ENCODE data around the gene TAS2R13. TPM values are rescaled to one million over a fixed set of nuclear protein-coding genes. Genes with fewer than 3 reads are reported as not detected.

The TAS2R13 gene, protein sequence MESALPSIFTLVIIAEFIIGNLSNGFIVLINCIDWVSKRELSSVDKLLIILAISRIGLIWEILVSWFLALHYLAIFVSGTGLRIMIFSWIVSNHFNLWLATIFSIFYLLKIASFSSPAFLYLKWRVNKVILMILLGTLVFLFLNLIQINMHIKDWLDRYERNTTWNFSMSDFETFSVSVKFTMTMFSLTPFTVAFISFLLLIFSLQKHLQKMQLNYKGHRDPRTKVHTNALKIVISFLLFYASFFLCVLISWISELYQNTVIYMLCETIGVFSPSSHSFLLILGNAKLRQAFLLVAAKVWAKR
- total RNA-seq: 5.2 TPM in 1 of 2 replicates, not detected in the other

DNA sequence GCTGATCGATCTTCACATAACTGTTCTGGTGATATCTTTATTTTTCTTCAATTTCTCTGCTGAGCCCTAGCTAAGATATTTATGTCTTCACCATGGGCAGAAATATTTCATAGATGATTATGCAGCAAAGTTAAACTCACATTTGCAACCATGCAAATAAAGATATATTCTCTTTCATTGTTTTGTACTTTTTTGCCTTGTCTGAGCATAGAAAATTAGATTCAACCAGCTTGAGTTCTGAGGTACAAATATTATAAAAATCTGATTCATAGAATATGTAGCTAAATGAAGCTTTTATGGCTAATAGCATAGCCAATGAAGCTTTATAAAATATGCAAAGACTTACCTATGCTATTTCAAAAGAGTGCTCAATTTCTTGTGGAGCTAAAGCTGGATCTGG, at the start of gene TAS2R13:
Gene TAS2R13, minus strand, starts transcription at position 101 of the 400 bp plus-strand sequence. CDS start 264 bp downstream, outside the sequence.
- DNase-seq (ENCODE audit: low read depth): no peak

DNA sequence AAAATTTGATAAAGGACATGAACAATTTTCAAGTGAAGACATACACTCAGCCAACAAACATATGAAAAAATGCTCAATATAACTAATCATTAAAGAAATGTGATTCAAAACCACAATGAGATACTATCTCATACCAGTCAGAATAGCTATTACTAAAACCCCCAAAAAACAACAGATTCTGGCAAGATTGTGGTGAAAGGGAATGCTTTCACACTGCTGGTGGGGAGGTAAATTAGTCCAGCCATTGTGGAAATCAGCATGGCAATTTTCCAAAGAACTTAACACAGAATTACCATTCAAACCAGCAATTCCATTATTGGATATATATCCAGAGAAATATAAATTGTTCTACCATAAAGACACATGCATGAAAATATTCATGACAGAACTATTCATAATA, 48.4 kb upstream of the TAS2R13 start:
- DNase-seq (ENCODE audit: low read depth): no peak

DNA sequence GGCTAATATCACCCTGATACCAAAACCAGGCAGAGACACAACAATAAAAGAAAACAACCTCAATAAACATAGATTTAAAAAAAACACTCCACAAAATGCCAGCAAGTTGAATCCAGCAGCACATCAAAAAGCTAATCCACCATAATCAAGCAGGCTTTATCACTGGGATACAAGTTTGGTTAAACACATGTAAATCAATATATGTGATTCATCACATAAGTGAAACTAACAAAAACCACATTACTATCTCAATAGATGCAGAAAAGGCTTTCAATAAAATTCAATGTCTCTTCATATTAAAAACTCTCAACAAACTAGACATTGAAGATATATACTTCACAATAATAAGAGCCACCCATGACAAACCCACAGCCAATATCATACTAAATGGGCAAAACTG, 46.7 kb upstream of the TAS2R13 start:
- DNase-seq (ENCODE audit: low read depth): no peak

DNA sequence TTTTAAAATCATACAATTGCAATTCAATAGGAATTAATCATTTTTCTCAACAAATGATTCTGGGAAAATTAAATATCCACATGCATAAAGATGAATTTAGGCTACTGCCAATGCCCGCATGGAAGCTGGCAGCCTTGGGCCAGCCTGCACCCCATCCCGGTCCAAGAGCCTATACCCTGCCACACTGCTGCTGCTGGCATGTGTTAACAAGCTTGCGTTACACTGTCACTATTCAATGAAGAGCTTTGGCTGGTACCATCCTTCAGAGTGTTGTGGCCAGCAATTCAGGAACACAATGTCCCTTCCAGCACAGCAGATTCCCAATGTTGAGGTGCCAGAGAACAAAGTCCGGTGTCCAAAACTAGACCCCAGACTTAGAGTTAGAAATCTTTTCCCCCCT, 43.3 kb upstream of the TAS2R13 start:
- no peak for DNase-seq (ENCODE audit: low read depth)

DNA sequence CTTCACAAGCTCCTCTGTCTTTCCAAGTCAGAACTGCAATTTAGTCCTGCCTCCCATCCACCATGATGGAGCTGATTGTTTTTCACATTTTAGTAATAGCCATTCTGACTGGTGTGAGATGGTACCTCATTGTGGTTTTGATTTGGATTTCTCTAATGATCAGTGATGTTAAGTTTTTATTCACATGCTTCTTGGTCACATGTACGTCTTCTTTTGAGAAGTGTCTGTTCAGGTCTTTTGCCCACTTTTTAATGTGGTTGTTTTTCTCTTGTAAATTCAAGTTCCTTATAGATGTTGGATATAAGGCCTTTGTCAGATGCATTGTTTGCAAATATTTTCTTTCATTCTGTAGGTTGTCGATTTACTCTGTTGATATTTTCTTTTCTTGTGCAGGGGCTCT, 33.8 kb upstream of the TAS2R13 start:
- no peak for DNase-seq (ENCODE audit: low read depth)

DNA sequence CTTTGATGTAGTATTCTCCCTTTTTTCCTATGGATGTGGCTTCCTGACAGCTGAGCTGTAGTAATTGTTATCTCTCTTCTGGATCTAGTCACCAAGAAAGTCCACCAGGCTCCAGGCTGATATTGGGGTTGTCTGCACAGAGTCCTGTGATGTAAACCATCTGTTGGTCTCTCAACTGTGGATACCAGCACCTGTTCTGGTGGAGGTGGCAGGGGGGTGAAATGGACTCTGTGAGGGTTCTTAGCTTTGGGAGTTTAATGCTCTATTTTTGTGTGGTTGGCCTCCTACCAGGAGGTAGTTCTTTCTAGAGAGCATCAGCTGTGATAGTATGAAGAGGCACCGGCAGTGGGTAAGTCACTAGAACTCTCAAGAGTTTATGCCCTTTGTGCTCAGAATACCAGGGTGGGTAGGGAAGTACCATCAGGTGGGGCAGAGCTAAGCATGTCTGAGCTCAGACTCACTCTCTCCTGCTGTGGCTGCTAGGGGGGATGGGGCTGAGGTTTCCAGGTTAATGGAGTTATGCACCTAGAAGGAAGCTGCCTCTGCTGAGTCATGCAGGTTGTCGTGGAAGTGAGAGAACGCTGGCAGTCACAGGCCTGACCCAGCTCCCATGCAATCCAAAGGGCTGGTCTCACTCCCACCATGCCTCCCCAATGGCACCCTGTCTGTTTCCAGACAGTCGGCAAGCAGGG, 32.7 kb upstream of the TAS2R13 start:
- peak; percentile 96 for DNase-seq (ENCODE audit: low read depth)

DNA sequence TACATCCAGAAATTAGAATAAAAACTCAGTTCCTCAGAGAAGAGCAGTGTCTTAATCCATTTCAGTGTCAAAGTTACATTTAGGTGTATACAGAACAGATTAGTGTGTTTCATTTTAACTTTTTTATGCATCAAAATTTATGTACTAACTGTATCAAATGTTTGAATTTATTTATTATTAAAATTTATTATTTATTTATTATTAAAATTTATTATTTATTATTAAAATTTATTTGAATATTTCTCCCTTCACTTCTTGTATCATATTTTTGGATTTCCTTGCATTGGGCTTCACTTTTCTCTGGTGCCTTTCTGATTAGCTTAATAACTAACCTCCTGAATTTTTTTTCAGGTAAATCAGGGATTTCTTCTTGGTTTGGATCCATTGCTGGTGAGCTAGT, 32.0 kb upstream of the TAS2R13 start:
- DNase-seq (ENCODE audit: low read depth): no peak

DNA sequence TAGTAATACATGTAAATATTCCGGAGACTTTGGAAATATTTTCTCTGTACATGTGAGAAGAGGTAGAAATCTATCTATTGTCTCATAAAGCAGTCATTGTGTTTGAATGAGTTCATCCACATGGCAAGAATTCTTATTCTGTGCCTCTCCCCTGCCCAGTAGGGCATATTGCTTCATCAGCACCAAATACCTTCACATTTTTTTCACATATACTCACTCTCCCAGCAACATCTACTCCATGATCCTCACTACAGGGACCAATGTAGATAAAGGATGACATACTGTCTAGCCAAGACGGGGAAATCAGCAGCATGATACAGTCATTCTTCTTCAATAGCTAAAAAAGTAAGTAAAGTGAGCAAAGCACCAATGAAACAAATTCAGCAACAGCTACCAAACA, 31.0 kb upstream of the TAS2R13 start:
- DNase-seq (ENCODE audit: low read depth): peak; percentile 91

DNA sequence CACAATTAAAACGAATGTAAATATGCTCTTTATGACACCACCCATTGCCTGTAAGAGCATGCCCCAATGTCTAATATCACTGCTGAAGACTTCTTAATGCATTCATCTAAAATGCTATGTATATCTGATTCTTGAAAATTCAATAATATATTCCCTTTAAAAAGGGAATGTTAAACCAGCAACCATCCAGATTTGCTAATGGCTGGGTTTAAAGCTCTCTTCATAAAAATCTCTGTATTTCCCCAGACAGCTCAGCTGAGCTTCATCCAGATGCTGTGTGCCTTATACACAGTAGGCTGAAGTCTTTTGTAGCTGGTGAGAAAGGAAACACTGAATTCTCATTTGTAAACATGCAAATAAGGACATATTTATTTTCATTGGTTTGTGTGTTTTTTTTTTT, 29.8 kb upstream of the TAS2R13 start, which contains the start of gene TAS2R14:
Gene TAS2R14, minus strand, starts transcription at position 101 of the 400 bp plus-strand sequence. Its CDS starts 56 bp downstream, at position 45.
- DNase-seq (ENCODE audit: low read depth): no peak

DNA sequence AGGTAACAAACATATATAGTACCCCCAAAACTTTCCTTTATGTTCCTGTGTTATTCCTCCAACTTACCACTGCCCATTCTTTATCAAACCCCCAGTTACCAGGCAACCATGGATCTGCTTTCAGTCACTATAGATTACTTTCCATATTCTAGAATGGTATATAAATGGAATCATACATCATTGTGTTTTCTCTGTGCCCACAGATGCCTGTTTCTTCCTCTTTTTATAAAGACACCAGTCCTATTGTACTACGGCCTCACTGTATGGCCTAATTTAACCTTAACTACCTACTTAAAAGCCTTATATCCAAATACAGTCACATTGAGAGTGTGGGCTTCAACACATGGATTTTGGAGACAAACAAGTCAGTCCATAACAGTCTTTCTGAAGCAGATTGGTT, 27.1 kb upstream of the TAS2R13 start:
- no peak for DNase-seq (ENCODE audit: low read depth)

DNA sequence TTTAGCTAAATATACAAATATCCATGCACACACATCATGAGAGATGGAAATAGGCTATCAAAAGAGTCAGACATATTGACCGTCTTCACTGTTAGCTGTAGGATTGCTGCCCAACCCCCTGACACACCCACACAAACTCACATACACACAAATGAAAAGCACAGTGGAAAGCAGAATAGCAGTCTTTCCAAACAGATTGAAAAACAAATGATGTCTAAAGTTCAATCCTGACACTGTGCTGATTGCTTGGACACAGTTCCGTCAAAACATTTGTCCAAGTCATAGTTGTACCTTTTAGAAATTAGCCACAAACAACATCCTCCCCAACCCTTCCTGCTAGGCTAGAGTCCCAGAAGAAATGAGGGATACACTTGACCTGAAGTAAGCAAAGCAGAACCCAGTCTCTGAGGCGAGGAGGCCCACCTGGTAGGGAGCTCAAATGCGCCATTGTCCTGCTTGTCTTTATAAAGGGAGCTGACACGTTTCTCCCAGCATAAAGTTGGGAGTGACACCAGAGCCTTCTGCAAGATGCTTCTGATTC, 19.5 kb upstream of the TAS2R13 start, which contains the start of gene PRH2:
Gene PRH2, plus strand, starts transcription at position 491 of the 541 bp plus-strand sequence. Its CDS starts 38 bp downstream, at position 529.
- DNase-seq (ENCODE audit: low read depth): no peak

DNA sequence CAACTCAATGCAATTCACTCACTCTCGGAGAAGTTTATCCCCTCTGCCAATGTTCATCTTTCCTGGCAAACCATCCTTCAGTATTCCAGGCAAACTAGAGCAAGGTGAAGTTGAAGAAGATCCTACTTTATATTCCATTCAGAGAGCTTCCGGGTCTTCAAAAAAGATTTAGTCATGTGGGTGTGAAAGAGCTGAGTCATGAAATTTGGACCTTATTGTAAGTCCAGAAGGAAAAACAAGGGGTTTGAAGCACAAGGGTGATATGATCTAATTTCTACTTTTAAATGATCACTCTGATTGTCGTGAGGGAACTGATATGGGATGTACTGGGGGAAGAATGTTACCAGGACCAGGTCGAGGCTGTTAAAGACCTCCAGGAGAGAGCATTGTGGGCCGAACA, 16.9 kb upstream of the TAS2R13 start:
- DNase-seq (ENCODE audit: low read depth): no peak

DNA sequence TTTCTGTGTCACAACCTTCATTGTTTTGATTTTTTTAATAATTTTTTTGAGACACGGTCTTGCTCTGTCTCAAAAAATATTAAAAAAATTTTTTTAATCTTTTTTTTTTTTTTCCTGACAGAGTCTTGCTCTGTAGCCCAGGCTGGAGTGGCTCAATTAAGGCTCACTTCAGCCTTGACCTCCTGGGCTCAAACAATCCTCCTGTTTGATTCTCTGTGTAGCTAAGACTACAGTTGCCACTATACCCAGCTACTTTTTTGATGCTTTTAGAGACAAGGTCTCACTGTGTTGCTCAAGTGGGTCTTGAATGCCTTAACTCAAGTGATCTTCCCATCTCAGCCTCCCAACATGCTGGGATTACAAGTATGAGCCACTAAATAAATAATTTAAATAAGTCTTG, 10.4 kb upstream of the TAS2R13 start:
- no peak for DNase-seq (ENCODE audit: low read depth)

DNA sequence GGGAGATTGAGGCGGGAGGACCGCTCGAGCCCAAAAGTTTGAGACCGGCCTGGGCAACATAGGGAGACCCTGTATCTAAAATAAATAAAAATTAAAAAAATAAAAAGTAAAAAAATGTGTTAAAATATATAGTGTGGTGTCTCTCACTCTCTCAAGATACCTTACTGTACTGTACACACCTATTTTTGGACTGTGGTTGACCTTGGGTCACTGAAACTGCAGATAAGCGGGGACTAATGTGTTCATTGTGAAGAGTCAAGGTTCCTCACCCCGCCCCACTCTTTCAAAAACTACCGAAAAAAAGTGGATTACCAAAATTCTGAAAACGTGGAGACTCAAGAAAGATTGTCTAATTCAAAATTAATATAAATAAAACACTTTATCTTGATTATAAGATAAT, 1.0 kb upstream of the TAS2R13 start:
- no peak for DNase-seq (ENCODE audit: low read depth)

DNA sequence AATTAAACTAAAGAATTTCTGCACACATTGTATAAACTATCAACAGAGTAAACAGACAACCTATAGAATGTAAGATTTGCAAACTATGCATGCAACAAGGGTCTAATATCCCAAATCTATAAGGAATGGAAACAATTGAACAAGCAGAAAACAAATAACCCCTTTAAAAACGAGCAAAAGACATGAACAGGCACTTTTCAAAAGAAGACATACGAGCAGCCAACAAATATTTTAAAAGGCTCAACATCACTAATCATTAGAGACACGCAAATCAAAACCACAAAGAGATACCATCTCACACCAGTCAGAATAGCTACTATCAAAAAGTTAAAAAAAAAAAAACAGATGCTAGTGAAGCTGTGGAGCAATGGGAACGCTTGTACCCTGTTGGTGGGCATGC, 4.7 kb downstream of the TAS2R13 start:
- no peak for DNase-seq (ENCODE audit: low read depth)

DNA sequence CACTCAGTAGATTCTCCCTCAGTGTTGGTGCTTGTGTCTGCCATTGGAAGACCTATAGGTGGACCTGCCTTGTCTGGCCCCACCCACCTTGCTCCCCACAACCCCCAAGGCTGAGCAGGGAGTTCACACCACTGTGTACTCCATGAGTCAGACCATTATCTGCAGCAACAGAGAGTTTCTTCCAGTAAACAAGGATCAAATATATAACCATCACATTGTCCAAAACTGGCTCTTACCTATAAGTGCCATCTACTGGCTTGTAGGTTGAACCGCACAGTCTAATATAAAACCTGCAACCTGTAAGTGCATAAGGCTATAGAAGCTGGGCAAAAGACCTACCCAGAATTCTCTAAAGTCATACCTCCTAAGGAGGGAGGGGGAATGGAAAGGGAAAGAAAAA, 7.9 kb downstream of the TAS2R13 start:
- DNase-seq (ENCODE audit: low read depth): peak; percentile 13

DNA sequence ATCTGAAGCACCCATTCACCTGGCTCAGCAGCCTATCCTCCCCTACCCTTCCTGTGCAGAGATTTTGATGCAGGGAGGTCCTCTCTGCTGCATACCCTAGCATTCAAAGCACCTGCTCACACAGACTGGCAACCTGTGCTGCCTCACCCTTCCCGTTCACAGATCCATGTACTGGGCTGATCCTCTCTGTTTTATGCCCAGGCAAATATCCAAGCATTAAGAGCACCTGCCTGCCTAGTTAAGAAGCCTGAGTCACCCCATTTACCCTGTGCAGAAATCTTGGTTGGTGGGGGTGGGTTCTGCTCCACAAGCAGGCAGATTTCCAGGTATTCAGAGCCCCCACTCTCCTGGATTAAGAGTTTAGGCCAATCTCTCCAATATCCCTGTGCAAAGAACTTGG, 8.4 kb downstream of the TAS2R13 start:
- no peak for DNase-seq (ENCODE audit: low read depth)

DNA sequence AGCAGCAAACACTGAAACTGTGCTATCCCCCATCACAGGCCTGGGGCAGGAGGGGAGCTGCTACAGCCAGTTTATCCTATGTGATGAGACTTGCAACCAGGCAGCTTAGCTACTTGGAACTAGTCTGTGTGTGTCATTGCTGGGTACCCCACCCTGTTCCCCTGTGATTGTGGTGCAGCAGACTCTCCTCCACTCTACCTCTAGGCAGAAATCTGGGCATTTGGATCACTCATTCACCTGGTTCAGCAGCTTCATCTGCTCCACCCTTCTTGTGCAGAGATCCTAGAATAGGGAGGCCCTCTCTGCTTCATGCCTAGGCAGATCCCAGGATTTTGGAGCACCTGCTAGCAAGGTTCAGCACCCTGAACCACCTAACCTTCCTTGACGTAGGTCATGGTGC, 8.8 kb downstream of the TAS2R13 start:
- no peak for DNase-seq (ENCODE audit: low read depth)

DNA sequence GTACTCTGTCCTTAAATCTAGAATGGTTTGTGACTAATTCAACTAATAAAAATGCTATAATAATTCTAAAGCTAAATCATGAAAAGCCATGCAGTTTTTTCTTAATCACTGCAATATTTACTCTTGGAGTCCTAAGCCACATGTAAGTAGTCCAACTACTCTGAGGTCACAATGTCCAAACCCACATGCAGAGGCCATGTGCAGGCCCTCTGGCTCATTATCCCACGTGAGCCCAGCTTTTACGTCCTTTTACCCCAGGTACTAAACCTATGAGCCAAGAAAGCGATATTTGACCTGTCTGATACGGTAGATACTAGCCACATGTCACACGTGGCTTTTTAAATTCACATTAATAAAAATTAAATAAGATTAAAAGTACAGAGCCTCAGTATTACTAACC, 12.5 kb downstream of the TAS2R13 start:
- DNase-seq (ENCODE audit: low read depth): no peak

DNA sequence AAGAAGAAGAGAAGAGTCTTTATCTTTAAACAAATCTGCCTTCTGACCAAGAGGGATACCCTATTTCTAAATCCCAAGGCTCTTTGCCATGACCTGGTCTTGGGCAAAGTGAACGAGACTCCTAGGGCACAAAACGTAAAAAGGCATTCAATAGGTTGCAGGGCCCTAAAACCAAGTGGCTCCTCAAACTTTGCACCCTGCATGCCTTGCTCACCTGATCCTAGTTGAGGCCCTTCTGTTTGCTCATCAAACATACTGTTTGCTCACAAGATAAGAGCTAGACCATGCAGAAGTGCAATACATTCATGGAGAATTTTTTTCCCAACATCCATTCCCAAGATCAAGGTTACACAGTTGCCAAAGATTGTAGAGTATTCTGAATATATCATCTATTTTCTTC, 17.4 kb downstream of the TAS2R13 start:
- DNase-seq (ENCODE audit: low read depth): no peak

DNA sequence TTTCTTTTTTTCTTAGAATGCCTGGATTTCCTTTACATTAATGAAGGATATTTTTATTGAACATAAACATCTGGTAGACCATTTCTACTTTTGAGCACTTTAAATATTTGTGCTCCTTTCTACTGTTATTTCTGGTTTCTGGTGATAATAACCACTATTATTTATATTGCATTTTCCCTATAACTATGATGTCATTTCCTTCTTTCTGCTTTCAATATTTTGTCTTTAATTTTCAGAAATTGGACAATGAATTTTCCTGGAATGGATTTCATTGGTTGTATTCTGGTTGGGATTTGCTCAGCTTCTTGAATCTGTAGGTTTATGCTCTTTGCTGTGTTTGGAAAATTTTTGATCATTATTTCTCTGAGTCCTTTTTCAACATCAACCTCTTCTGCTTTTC, 20.1 kb downstream of the TAS2R13 start:
- DNase-seq (ENCODE audit: low read depth): no peak

DNA sequence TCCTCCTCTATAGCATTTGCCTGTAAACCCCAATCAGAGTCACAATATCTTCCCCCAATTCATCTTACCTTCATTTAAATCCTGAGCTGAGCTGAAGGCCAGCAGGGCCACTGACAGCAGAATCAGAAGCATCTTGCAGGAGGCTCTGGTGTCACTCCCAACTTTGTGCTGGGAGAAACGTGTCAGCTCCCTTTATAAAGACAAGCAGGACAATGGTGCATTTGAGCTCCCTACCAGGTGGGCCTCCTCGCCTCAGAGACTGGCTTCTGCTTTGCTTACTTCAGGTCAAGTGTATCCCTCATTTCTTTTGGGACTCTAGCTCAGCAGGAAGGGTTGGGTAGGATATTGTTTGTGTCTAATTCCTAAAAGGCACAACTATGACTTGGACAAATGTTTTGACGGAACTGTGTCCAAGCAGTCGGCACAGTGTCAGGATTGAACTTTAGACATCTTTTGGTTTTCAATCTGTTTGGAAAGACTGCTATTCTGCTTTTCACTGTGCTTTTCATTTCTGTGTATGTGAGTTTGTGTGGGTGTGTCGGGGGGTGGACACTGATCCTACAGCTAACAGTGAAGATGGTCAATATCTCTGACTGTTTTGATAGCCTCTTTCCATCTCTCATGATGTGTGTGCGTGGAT, 25.2 kb downstream of the TAS2R13 start, which contains the start of gene PRH1:
Gene PRH1, minus strand, starts transcription at position 170 of the 640 bp plus-strand sequence. Its CDS starts 38 bp downstream, at position 132.
- DNase-seq (ENCODE audit: low read depth): no peak

Measured in renal cortical epithelial cell (primary cell).